LNCAP (cell line): ENCODE results near the gene MLF1.

Experiments
- TF ChIP-seq, protein P1 (sequence below): fragments of 450-650 bp; IDR thresholded peaks from 2 replicates; pipeline ENCODE4 v1.5.1; 2017; ENCODE audit warnings: mild to moderate bottlenecking

MLF1 gene

DNA sequence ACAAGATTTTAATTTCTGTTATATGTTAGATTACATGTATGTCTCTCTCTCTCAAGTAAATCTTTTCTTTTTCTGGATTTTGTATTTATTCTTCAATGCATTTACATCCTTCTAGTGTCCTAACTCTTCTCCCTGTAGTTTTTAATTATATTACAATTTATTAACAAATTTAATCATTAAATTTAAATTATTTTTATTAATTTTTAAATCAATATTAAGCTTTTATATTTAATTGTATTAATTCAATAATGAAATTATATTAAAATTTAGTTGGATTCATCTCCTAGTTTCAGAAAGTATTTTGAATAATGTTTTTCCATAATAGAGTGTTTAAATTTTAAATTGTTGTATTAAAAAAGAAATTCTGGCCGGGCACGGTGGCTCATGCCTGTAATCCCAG is 29.8 kb downstream of the MLF1 start:
- TF ChIP-seq, protein P1, sequence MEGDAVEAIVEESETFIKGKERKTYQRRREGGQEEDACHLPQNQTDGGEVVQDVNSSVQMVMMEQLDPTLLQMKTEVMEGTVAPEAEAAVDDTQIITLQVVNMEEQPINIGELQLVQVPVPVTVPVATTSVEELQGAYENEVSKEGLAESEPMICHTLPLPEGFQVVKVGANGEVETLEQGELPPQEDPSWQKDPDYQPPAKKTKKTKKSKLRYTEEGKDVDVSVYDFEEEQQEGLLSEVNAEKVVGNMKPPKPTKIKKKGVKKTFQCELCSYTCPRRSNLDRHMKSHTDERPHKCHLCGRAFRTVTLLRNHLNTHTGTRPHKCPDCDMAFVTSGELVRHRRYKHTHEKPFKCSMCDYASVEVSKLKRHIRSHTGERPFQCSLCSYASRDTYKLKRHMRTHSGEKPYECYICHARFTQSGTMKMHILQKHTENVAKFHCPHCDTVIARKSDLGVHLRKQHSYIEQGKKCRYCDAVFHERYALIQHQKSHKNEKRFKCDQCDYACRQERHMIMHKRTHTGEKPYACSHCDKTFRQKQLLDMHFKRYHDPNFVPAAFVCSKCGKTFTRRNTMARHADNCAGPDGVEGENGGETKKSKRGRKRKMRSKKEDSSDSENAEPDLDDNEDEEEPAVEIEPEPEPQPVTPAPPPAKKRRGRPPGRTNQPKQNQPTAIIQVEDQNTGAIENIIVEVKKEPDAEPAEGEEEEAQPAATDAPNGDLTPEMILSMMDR: no peak

DNA sequence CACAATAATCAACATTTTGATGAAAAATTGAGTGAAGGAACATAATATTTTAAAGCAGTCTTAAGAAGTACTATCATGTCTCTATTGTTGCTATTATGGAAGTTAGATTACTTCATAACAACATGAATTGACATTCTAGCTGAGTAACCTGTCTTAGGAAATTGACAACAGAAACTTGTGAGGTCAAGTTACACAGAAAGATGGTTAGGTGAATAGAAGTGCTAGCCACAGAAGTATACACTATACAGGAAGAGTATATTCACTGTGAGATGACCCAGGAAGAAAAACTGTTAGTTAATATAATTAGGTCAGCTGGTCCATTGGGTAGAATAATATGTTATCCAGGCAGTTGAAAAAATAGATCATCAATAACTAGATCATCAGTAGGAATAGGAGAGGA is 31.2 kb downstream of the MLF1 start:
- TF ChIP-seq, protein P1: no peak

DNA sequence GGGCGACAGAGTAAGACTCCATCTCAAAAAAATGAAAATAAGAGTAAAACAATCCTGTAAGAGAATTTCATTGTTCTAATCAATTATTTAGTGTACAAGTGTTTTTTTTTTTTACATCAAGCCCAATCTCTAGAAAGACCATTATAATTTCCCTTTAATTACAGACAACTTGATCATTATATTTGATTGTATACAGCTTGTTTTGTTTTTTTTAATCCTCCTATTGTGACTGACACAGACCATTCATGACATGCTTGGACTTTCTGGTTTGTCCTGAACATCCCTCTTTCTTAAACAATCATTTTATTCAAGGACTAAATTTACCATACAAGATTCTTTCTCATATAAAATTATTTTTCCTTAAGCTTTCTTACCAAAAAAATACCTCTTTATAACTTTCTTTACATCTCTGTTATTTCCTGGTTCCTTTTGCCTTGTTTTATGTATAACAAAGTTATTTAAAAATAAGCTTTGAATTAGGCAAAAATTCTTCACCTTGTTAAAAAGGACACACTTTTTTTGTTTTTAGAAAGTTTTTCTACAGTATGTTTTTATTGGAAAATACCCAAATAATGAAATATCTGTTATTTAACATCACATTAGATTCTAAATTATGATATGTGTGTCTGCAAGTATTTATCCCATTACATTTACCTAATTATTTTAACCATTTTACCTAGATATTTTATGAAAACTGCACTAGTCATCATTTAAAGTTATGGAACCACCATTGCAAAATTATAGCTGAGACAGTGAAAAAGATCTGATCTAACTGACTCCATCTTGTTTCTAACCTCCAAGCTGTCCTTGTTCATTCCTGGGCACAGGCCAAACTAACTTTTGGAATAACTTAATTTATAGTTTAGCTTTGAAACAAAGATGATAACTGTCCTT is 47.2 kb downstream of the MLF1 start:
- TF ChIP-seq, protein P1: no peak

DNA sequence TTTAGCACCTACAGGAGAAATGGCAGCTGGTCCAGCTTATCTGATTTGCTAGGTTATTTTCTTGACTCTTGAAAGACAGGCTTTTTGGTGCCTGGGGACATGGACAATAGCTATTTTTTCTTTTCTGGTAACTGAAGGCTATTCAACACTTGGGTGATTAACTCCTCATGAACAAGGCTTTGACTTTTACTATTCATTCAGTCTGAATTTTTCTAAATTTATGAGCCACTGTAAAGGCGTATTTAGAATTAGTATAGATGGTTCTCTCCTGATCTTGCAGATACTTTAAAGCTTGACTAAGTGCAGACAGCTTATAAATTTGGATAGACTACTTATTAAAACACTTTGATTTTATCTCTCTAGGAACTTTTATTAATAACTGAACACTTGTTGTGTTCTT is 54.9 kb downstream of the MLF1 start:
- TF ChIP-seq, protein P1: no peak

DNA sequence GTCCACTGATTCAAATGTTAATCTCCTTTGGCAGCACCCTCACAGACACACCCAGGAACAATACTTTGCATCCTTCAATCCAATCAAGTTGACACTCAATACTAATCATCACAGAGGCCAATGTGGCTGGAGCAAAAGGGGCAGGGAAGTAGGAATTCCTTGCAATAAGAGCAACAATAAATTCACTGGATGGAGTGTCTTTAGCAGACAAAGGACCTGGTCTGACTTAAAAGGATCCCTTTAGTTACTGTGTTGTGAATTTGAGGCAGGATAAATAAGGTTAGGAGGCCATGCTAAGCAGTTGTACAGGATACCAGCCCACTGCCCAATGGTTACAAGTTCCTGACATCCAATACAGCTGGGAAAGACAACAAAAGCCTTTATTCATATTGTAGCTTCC is 61.0 kb downstream of the MLF1 start:
- TF ChIP-seq, protein P1: no peak

DNA sequence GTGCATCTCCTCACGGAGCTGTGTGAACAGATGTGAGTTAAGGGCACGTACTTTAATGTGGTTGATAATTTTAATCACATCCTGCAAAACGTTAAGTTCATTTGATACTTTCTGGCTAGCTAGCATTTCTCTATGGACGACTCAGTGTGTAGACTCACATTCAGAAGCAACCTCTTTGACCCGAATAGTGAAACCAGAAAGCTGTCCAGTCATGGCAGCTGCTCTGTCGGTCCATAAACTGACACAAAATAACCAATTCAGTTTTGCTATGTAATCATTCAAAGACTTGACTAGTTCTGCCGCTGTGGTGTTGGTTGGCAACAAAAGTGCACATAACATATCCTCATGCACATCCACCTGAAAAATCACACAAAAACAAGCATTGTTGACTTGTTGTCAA is 69.7 kb downstream of the MLF1 start:
- TF ChIP-seq, protein P1: no peak

DNA sequence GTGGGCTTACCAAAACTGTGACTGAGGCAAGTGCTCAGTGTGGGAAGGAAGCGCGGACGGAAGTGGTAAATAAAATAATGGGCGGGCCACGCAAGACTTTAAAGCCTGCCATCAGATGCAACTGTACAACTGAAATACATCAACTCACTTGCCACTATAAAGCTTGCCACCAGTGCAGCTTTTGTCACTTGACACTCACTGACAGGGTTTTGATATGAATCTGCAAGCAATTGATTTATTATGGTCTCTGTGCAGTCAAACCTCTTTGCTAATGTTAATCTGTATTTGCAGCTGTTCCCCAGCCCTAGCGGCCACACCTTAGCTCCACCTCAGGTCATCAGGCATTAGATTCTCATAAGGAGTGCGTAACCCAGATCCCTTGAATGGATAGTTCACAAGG is 71.0 kb downstream of the MLF1 start:
- TF ChIP-seq, protein P1: no peak
